ENCODE data around the gene TCF7L2.

Gene TCF7L2

GRCh38 chr10:113086282-113086681 lies 136.2 kb downstream of the TCF7L2 start:
- H3K9me3 Mint-ChIP-seq = no peaks in the 10 kb centered on the region
- ATAC-seq (replicated peaks; ENCODE audit: extremely low read depth, poor library complexity, severe bottlenecking) (no peak), DNase-seq (ENCODE audit: low spot score in 2 of 2) (no peak)
- no peak overlapping the region for H3K4me3 Mint-ChIP-seq
- H3K36me3 Mint-ChIP-seq (ENCODE audit: insufficient read depth) = peaks cover 3% of the 10 kb centered on the region
- no peak overlapping the region for H3K27ac Mint-ChIP-seq (ENCODE audit: low read depth)
- H3K27me3 Mint-ChIP-seq = no peaks in the 10 kb centered on the region
- H3K4me1 Mint-ChIP-seq = no peaks in the 10 kb centered on the region

GRCh38 chr10:113087165-113088029 lies 137.3 kb downstream of the TCF7L2 start:
- ATAC-seq (replicated peaks; ENCODE audit: extremely low read depth, poor library complexity, severe bottlenecking) = no peak
- Mint-ChIP-seq H3K27me3 (no peaks in the 10 kb centered on the region), H3K36me3 (ENCODE audit: insufficient read depth) (peaks cover 3% of the 10 kb centered on the region), H3K4me3 (no peak overlapping the region), H3K4me1 (no peaks in the 10 kb centered on the region), H3K27ac (ENCODE audit: low read depth) (no peak overlapping the region), H3K9me3 (no peaks in the 10 kb centered on the region)
- DNase-seq (ENCODE audit: low spot score in 2 of 2) = no peak

GRCh38 chr10:113088194-113088593 lies 138.1 kb downstream of the TCF7L2 start:
- Mint-ChIP-seq H3K4me3 (no peak overlapping the region), H3K36me3 (ENCODE audit: insufficient read depth) (peaks cover 3% of the 10 kb centered on the region)
- no peak for ATAC-seq (replicated peaks; ENCODE audit: extremely low read depth, poor library complexity, severe bottlenecking)

DNA sequence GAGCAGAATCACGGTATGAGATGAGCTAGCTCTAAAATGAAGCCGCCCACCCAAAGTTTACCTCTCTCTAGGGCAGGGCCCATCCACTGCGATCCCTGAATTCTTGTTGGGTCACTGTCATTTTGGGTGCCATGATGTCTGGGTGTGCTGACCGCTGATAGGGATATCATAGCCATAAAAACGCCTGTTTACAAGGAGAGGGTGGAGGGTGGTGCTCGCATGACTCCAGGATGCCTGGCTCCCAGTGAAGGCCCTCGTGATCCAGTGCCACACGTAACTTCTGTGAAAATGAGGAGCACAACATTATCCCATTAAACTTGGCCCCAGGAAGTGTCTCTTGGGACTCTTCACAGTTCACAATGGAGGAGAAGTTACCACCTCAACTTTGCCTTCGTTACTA lies 139.5 kb downstream of the TCF7L2 start:
- no peak overlapping the region for H3K27ac Mint-ChIP-seq (ENCODE audit: low read depth)
- H3K4me3 Mint-ChIP-seq = no peak overlapping the region
- H3K27me3 Mint-ChIP-seq = no peaks in the 10 kb centered on the region
- H3K4me1 Mint-ChIP-seq = peaks cover 18% of the 10 kb centered on the region
- H3K9me3 Mint-ChIP-seq = peaks cover 11% of the 10 kb centered on the region
- H3K36me3 Mint-ChIP-seq (ENCODE audit: insufficient read depth) = peaks cover 4% of the 10 kb centered on the region
- DNase-seq (ENCODE audit: low spot score in 2 of 2) (no peak), ATAC-seq (replicated peaks; ENCODE audit: extremely low read depth, poor library complexity, severe bottlenecking) (no peak)

More at GRCh38 chr10:113088194-113088593, 138.1 kb downstream of the TCF7L2 start:
- H3K4me1 Mint-ChIP-seq = peaks cover 4% of the 10 kb centered on the region
- no peaks in the 10 kb centered on the region for H3K27me3 Mint-ChIP-seq
- H3K27ac Mint-ChIP-seq (ENCODE audit: low read depth) = no peak overlapping the region
- DNase-seq (ENCODE audit: low spot score in 2 of 2) = no peak
- peaks cover 2% of the 10 kb centered on the region for H3K9me3 Mint-ChIP-seq

DNA sequence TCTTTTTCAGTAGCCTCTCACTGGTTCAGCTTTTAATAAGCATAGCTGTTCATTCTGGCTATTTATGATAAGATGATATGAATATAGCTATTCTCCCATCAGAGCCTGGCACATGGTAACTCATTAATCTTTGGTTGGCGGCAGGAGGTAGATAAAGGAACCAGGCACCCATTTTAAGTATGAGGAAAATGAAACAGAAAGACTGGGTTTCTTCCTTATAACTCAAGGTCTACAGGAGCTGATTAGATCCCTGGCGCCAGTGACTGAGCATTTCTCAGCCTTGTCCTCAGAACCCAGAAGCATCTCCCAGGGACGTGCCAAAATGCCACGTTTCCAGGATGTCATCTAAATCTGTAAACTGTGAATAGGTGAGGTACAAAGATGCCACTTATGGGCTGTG lies 141.9 kb downstream of the TCF7L2 start:
- Mint-ChIP-seq H3K36me3 (ENCODE audit: insufficient read depth) (peaks cover 6% of the 10 kb centered on the region), H3K4me3 (no peak overlapping the region), H3K4me1 (peaks cover 28% of the 10 kb centered on the region), H3K9me3 (peaks cover 11% of the 10 kb centered on the region), H3K27me3 (no peaks in the 10 kb centered on the region), H3K27ac (ENCODE audit: low read depth) (no peak overlapping the region)
- ATAC-seq (replicated peaks; ENCODE audit: extremely low read depth, poor library complexity, severe bottlenecking) (no peak), DNase-seq (ENCODE audit: low spot score in 2 of 2) (no peak)

- ATAC-seq (replicated peaks; ENCODE audit: extremely low read depth, poor library complexity, severe bottlenecking) (peak; percentile 76), DNase-seq (ENCODE audit: low spot score in 2 of 2) (no peak)
- H3K36me3 Mint-ChIP-seq (ENCODE audit: insufficient read depth) = peaks cover 4% of the 10 kb centered on the region
- peaks cover 28% of the 10 kb centered on the region for H3K4me1 Mint-ChIP-seq
- H3K27me3 Mint-ChIP-seq = no peaks in the 10 kb centered on the region
- H3K9me3 Mint-ChIP-seq = peaks cover 11% of the 10 kb centered on the region
- H3K4me3 Mint-ChIP-seq = peak overlapping the region; percentile 77
- H3K27ac Mint-ChIP-seq (ENCODE audit: low read depth) = peak overlapping the region; percentile 85
These were observed 143.4 kb downstream of the TCF7L2 start for GRCh38 chr10:113093188-113094113.

GRCh38 chr10:113094114-113094486 lies 144.1 kb downstream of the TCF7L2 start:
- H3K4me1 Mint-ChIP-seq = peaks cover 28% of the 10 kb centered on the region
- ATAC-seq (replicated peaks; ENCODE audit: extremely low read depth, poor library complexity, severe bottlenecking) = peak; percentile 76
- peak overlapping the region; percentile 85 for H3K27ac Mint-ChIP-seq (ENCODE audit: low read depth)
- peaks cover 11% of the 10 kb centered on the region for H3K9me3 Mint-ChIP-seq
- DNase-seq (ENCODE audit: low spot score in 2 of 2) = no peak
- no peaks in the 10 kb centered on the region for H3K27me3 Mint-ChIP-seq
- peaks cover 4% of the 10 kb centered on the region for H3K36me3 Mint-ChIP-seq (ENCODE audit: insufficient read depth)
- H3K4me3 Mint-ChIP-seq = peak overlapping the region; percentile 77

GRCh38 chr10:113095419-113096127 lies 145.5 kb downstream of the TCF7L2 start:
- no peak for DNase-seq (ENCODE audit: low spot score in 2 of 2)

GRCh38 chr10:113096128-113096996 lies 146.3 kb downstream of the TCF7L2 start:
- DNase-seq (ENCODE audit: low spot score in 2 of 2) (no peak), ATAC-seq (replicated peaks; ENCODE audit: extremely low read depth, poor library complexity, severe bottlenecking) (no peak)
- peaks cover 11% of the 10 kb centered on the region for H3K9me3 Mint-ChIP-seq
- no peak overlapping the region for H3K4me3 Mint-ChIP-seq
- H3K27me3 Mint-ChIP-seq = no peaks in the 10 kb centered on the region
- H3K36me3 Mint-ChIP-seq (ENCODE audit: insufficient read depth) = peaks cover 10% of the 10 kb centered on the region
- H3K27ac Mint-ChIP-seq (ENCODE audit: low read depth) = no peak overlapping the region
- H3K4me1 Mint-ChIP-seq = peaks cover 28% of the 10 kb centered on the region

More at GRCh38 chr10:113095419-113096127, 145.5 kb downstream of the TCF7L2 start:
- H3K27ac Mint-ChIP-seq (ENCODE audit: low read depth) = no peak overlapping the region
- ATAC-seq (replicated peaks; ENCODE audit: extremely low read depth, poor library complexity, severe bottlenecking) = no peak
- peaks cover 28% of the 10 kb centered on the region for H3K4me1 Mint-ChIP-seq
- peaks cover 11% of the 10 kb centered on the region for H3K9me3 Mint-ChIP-seq
- H3K36me3 Mint-ChIP-seq (ENCODE audit: insufficient read depth) = peaks cover 7% of the 10 kb centered on the region
- H3K27me3 Mint-ChIP-seq = no peaks in the 10 kb centered on the region
- no peak overlapping the region for H3K4me3 Mint-ChIP-seq

DNA sequence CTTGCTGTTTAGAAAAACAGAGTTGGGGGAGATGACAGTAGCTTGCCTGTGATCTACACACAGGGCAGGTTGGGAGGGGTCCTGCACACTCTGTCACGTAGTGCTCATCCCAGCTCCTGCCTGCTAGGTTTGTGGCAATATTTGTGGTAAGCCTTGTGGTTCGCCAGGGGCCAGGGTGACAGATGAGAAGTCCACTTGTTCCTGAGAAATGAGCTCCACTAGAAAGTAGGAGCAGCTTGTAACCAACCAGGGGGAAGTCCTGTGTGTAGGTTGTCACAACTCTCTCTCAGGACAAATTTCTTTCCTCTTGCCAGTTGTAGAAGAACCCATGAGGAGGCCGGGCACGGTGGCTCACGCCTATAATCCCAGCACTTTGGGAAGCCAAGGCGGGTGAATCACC lies 147.0 kb downstream of the TCF7L2 start:
- no peaks in the 10 kb centered on the region for H3K27me3 Mint-ChIP-seq
- H3K9me3 Mint-ChIP-seq = peaks cover 11% of the 10 kb centered on the region
- peaks cover 10% of the 10 kb centered on the region for H3K36me3 Mint-ChIP-seq (ENCODE audit: insufficient read depth)
- H3K27ac Mint-ChIP-seq (ENCODE audit: low read depth) = no peak overlapping the region
- H3K4me3 Mint-ChIP-seq = no peak overlapping the region
- ATAC-seq (replicated peaks; ENCODE audit: extremely low read depth, poor library complexity, severe bottlenecking) (no peak), DNase-seq (ENCODE audit: low spot score in 2 of 2) (no peak)
- peaks cover 28% of the 10 kb centered on the region for H3K4me1 Mint-ChIP-seq

DNA sequence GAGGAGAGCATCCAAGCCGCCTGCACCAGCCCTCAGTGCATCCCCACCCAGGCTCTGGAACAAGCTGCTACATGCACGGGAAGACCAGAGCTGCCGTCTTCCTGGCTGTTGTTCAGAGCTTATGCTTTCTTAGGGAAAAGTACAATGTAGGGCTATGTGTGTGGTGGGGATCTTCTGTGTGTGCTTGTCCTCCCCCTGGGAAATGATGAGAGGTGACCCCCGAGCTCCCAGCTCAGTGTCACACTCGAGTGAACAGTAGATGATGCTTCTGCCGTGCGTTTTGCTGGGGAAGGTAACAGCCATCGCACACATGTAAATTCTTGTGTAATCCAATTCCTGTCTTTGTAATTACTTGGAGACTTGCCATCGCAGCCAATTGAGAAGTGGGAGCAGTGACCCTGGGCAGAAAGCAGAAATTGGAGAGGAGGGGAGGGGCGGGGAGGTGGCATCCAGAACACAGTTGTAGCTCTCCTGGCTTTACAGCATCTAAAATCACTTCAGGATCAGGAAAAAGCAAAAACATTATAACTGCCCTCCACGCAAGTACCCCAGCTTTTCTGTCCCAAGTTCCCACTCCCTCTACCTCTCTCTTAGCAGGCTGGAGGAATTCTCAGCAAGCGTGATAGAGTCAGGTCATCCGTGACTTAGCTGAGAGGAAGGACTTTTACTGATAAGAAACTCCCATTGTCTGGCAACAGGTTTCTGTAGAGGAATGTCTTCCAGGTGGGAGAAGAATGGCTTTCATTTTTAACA lies 149.6 kb downstream of the TCF7L2 start:
- Mint-ChIP-seq H3K4me1 (peaks cover 16% of the 10 kb centered on the region), H3K27me3 (no peaks in the 10 kb centered on the region), H3K27ac (ENCODE audit: low read depth) (no peak overlapping the region), H3K36me3 (ENCODE audit: insufficient read depth) (peaks cover 10% of the 10 kb centered on the region), H3K4me3 (no peak overlapping the region), H3K9me3 (no peaks in the 10 kb centered on the region)
- no peak for DNase-seq (ENCODE audit: low spot score in 2 of 2)
- no peak for ATAC-seq (replicated peaks; ENCODE audit: extremely low read depth, poor library complexity, severe bottlenecking)
